Measurements from ENCODE around the gene GNAI1.

GRCh38 chr7:80150611-80151273, 16.1 kb downstream of the GNAI1 start:
- TF ChIP-seq POLR2A (IDR thresholded peaks at IDR 0.05) = no peak
- TF ChIP-seq, protein P1, sequence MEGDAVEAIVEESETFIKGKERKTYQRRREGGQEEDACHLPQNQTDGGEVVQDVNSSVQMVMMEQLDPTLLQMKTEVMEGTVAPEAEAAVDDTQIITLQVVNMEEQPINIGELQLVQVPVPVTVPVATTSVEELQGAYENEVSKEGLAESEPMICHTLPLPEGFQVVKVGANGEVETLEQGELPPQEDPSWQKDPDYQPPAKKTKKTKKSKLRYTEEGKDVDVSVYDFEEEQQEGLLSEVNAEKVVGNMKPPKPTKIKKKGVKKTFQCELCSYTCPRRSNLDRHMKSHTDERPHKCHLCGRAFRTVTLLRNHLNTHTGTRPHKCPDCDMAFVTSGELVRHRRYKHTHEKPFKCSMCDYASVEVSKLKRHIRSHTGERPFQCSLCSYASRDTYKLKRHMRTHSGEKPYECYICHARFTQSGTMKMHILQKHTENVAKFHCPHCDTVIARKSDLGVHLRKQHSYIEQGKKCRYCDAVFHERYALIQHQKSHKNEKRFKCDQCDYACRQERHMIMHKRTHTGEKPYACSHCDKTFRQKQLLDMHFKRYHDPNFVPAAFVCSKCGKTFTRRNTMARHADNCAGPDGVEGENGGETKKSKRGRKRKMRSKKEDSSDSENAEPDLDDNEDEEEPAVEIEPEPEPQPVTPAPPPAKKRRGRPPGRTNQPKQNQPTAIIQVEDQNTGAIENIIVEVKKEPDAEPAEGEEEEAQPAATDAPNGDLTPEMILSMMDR (IDR thresholded peaks at IDR 0.05) = no peak
